Mucosa of stomach (tissue), 1 donor: Measurements from ENCODE around the gene SLC6A4.

Experiments used
- H3K27me3 ChIP-seq: one replicate; pipeline ENCODE4 v1.7.0; 2013; ENCODE audit warnings: mild to moderate bottlenecking, low read length; ENCODE audit not compliant: control insufficient read depth, insufficient read depth
- H3K36me3 ChIP-seq: one replicate; pipeline ENCODE4 v1.7.0; 2013; ENCODE audit warnings: low read length; ENCODE audit not compliant: control insufficient read depth, insufficient read depth
- H3K4me1 ChIP-seq: one replicate; pipeline ENCODE4 v1.7.0; 2013; ENCODE audit warnings: mild to moderate bottlenecking, low read length; ENCODE audit not compliant: control insufficient read depth, insufficient read depth
- H3K4me3 ChIP-seq: one replicate; pipeline ENCODE4 v1.7.0; 2013; ENCODE audit warnings: low read length
- H3K9ac ChIP-seq: one replicate; pipeline ENCODE4 v1.7.0; 2013; ENCODE audit warnings: mild to moderate bottlenecking, low read length, moderate library complexity
- H3K9me3 ChIP-seq: one replicate; pipeline ENCODE4 v1.7.0; 2013; ENCODE audit warnings: mild to moderate bottlenecking, low read length, moderate library complexity; ENCODE audit not compliant: control insufficient read depth
- donor health status: Pancreatic carcinoma.

Gene SLC6A4

DNA sequence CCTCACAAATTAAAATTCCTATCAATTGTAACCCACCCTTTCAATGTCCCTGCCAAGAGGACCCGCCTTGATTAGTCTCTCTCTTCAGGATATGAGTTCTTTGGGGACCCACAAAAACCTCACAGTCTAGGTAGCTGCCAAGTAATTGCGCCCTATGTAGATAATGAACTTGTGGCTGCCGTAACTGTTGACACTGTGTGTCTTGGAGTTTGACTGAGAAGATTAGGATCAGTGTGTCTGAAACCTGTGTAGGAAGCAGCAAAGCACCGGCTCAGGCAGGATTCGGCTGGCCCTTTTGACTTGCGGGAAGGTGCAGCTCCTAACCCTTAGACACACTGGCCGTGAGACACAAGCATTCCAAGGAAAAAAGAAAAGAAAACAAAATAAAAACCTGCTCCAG, 17.8 kb upstream of the SLC6A4 start:
- Histone ChIP-seq H3K36me3 (no peaks in the 10 kb centered on the region), H3K4me3 (no peak overlapping the region), H3K27me3 (no peaks in the 10 kb centered on the region)

DNA sequence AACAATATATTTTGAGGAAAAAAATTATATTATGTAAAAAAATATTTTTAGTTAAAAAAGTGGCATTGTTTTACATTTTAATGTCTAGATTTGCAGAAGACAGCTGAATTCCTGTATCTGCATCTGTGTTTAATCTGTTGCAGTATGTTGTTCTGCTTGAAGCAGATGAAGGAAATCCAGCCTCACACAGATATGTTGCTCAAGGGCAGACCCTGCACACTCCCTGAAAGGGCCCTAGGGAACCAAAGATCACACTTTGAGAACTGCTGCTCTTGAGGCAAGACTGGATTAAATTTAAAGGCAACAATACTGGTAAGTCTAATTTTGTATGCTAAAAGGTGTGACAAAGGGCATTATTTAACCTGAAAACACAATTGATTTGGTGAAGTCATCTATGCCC, 16.4 kb upstream of the SLC6A4 start:
- Histone ChIP-seq H3K4me3 (no peak overlapping the region), H3K9ac (no peak overlapping the region), H3K9me3 (no peaks in the 10 kb centered on the region), H3K27me3 (no peaks in the 10 kb centered on the region), H3K4me1 (no peaks in the 10 kb centered on the region), H3K36me3 (no peaks in the 10 kb centered on the region)

More for the DNA sequence above, 17.8 kb upstream of the SLC6A4 start:
- no peak overlapping the region for H3K9ac ChIP-seq
- H3K9me3 ChIP-seq = no peaks in the 10 kb centered on the region
- no peaks in the 10 kb centered on the region for H3K4me1 ChIP-seq

DNA sequence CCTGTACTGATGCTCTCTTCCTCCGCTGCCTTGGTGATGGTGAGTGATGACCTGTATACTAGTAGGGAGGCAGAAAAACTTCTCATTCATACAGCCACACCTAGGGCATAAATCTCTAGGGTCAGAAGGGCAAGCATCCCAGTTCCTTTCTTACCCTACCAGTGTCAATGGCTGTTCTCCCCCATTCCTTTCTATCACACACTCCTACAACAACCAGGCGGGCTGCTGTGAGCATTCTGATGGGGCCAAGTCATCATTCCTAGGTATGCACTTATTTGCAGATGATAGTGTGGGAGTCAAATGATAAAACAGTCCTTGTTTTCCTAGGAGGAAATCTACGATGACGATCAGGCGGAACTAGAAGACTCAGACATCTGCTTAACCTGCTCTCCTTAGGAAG, 14.0 kb upstream of the SLC6A4 start:
- Histone ChIP-seq H3K9ac (no peak overlapping the region), H3K27me3 (no peaks in the 10 kb centered on the region), H3K4me3 (no peak overlapping the region), H3K4me1 (no peaks in the 10 kb centered on the region), H3K9me3 (no peaks in the 10 kb centered on the region), H3K36me3 (no peaks in the 10 kb centered on the region)

DNA sequence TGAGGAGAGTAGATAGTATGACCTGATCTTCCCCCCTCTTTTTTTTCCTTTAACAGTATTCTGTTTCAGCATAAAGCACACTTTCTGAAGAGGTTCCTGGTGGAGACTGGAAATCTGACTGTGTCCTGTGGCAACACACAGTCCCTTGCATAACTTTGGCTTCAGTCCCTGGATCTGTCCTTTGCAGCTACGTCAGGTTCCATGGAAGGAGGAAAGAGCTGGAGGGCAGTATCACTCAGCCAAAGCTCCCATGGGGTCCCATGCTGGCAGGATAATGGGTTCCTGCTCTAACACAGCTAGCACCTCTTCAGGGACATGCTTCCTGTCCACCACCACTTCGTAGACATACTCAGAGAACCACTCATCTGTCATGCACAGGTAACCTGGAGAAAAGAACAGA, 13.3 kb upstream of the SLC6A4 start:
- H3K27me3 ChIP-seq = no peaks in the 10 kb centered on the region
- H3K9me3 ChIP-seq = no peaks in the 10 kb centered on the region
- no peak overlapping the region for H3K9ac ChIP-seq
- no peaks in the 10 kb centered on the region for H3K4me1 ChIP-seq
- no peak overlapping the region for H3K4me3 ChIP-seq
- no peaks in the 10 kb centered on the region for H3K36me3 ChIP-seq

DNA sequence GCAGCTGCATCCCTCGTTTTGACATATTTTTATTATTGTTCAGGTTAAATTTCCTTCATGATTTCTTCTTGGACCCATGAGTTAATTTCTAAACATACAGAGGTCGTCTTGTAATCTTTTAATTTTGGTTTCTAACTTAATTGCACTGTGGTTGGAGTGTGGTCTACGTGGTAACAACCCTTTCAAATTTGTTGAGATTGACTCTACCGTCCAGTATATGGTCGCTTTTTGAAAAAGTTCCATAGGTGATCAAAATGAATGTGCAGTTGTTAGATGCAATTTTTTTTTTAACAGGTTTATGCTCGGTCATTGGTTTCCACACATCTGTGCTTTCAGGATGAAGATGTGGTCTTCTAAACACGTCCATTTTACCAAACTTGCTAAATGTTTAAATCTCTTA, 11.0 kb upstream of the SLC6A4 start:
- Histone ChIP-seq H3K27me3 (no peaks in the 10 kb centered on the region), H3K4me1 (no peaks in the 10 kb centered on the region), H3K9ac (no peak overlapping the region), H3K4me3 (no peak overlapping the region), H3K36me3 (no peaks in the 10 kb centered on the region), H3K9me3 (no peaks in the 10 kb centered on the region)

DNA sequence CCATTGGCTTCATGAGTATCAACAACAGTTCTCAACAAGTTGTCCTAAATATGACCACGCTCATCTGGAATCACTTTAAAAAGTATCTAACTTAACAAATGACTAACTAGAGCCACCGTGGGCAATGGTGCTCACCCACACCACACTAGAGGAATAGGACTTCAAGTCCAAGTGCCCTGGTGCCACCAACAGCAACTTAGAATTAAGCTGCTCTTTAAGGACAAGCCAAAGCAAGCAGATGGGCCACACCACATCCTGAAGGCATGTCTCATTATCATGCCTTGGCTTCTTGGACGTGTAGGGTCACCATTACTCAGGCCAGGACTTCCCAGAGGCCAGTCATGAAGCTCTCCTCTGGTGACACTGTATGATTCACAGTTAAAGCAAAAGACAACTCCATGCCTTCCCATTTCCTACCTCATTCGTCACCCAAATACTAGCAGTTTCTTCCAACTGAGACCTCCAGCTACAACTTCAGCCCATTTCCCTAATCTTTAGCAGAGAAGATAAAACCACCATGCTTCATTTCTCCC, 9.4 kb upstream of the SLC6A4 start:
- Histone ChIP-seq H3K36me3 (no peaks in the 10 kb centered on the region), H3K27me3 (peaks cover 3% of the 10 kb centered on the region), H3K4me1 (no peaks in the 10 kb centered on the region), H3K4me3 (no peak overlapping the region), H3K9ac (no peak overlapping the region), H3K9me3 (no peaks in the 10 kb centered on the region)

DNA sequence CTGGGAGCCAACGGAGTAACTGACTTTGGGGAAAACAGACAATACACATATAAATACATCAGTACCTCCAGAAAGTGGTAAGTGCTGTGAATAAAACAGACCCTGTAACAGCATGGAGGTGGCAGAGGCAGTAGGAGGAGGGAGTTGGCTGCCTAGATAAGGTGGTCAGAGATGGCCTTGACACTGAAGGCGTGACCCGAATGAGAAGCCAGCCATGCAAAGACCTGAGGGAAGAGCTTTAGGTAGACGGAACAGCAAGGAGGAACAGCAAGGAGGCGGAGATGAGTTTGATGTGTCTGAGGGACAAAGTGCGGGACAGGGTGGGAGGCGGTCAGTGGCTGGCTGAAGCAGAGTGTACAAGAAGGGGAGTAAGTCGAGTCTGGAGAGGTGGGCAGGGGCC, 8.1 kb upstream of the SLC6A4 start:
- no peak overlapping the region for H3K4me3 ChIP-seq
- H3K36me3 ChIP-seq = no peaks in the 10 kb centered on the region
- H3K27me3 ChIP-seq = peaks cover 16% of the 10 kb centered on the region
- no peak overlapping the region for H3K9ac ChIP-seq
- no peaks in the 10 kb centered on the region for H3K9me3 ChIP-seq
- H3K4me1 ChIP-seq = no peaks in the 10 kb centered on the region

DNA sequence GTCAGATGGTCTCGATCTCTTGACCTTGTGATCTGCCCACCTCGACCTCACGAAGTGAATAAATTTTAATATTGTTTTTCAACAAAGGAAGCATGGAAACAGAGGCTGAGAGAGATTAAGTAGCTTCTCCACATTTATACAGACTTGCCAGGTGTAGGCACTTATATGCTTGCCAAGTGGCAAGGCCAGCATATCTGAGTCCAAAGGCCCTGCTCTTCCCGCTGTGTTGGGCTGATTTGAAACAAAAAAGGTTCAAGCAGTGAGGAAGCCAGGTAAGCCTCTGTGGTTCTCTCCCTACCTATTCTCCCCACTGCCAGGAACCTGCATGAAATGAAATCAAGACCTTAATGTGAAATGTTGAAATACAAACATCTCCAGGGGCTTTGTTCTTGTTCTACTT, 7.5 kb upstream of the SLC6A4 start:
- H3K27me3 ChIP-seq = peaks cover 22% of the 10 kb centered on the region
- H3K9ac ChIP-seq = no peak overlapping the region
- H3K36me3 ChIP-seq = no peaks in the 10 kb centered on the region
- H3K4me3 ChIP-seq = no peak overlapping the region
- H3K9me3 ChIP-seq = no peaks in the 10 kb centered on the region
- H3K4me1 ChIP-seq = peaks cover 5% of the 10 kb centered on the region

DNA sequence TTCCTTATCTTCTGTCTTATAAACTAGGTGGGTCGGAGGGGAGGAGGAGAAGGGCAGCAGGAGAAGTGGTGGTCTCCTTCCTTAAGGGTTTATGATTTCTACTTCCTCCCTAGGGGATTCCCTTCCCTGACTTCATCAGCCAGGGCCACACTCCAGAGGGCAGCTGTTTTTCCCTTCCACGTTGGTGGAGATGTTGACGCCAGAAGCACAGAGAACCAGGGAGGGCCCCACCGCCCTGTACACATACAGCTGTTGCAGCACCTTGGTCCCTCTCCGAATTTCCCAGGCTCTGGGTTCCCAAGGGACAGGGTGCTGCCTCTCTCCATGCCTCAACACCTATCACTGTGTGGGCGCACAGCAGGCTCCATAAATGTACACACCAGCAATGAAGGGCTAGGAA, 5.6 kb upstream of the SLC6A4 start:
- Histone ChIP-seq H3K4me1 (peaks cover 21% of the 10 kb centered on the region), H3K9ac (no peak overlapping the region), H3K36me3 (no peaks in the 10 kb centered on the region), H3K9me3 (no peaks in the 10 kb centered on the region), H3K4me3 (no peak overlapping the region), H3K27me3 (peaks cover 38% of the 10 kb centered on the region)

DNA sequence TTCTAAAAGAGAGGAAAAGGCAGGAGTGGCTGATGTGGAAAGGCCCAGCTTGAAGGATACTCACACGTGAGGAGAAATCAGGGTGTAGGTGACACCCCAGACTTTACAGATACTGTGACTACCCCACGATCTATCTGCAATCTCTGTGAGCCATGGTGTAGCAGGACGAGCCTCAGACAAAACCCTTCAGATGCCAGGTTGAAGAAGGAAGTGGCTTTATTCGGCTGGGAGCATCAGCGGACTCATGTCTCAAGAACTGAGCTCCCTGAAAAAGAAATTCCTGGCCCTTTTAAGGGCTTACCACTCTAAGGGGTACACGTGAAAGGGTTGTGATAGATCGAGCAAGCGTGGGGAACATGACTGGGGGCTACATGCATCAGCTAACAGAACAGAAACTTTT, 4.7 kb upstream of the SLC6A4 start:
- peaks cover 30% of the 10 kb centered on the region for H3K4me1 ChIP-seq
- no peak overlapping the region for H3K4me3 ChIP-seq
- no peak overlapping the region for H3K9ac ChIP-seq
- peaks cover 47% of the 10 kb centered on the region for H3K27me3 ChIP-seq
- H3K36me3 ChIP-seq = no peaks in the 10 kb centered on the region
- no peaks in the 10 kb centered on the region for H3K9me3 ChIP-seq

DNA sequence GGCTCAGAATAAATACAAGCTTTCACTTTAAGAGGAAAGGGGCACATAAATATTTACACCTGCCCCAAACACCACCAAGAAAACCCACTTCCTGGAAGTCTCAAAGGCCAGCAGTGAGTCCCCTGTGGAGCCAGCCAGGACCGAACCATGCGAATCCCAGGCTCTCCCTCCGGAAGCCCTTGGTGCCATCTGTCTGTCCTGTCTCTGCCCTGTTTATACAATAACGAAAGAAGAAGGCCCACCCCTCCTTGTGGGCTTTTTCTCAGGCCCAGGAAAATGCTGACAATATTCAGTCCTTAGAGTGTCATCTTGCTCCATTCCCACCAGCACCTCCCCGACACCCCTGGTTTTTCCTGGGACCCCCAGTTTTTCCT, 3.6 kb upstream of the SLC6A4 start:
- no peak overlapping the region for H3K4me3 ChIP-seq
- peaks cover 58% of the 10 kb centered on the region for H3K27me3 ChIP-seq

DNA sequence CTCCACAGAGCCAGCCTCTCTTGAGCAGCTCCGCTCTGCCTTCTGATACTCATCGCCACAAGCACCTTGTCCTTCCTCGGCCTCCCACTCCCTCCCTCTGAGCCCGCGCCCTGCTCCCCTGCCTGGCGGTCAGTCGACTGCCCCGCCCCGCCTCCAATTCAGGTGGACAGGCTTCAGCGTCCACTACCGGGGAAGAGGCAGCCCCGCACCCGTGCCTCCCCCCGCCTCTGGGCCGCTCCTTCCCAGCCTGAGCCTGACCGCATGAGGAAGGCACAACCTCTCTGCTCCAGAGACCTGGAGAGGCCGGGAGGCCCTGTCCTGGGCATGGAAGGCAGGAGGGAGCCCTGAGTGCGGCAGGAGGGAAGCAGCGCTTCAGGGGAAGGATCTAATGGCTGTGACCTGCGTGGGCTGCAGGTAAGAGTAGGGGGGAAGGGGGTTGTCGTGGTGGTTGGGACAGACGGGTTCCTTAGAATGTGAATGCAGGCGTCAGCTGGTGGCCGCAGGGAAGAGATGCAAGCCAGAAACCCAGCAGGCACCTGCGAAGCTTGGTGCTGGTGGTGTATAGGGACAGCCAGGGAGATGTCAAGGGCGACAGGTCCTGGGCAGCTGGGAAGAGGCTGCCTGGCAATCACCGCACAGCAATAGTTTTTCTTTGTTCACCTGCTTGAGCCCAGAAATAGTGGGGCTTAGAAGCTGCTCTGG, 3.0 kb upstream of the SLC6A4 start:
- Histone ChIP-seq H3K27me3 (peaks cover 62% of the 10 kb centered on the region), H3K4me1 (peaks cover 34% of the 10 kb centered on the region), H3K4me3 (no peak overlapping the region), H3K9ac (no peak overlapping the region), H3K36me3 (no peaks in the 10 kb centered on the region), H3K9me3 (no peaks in the 10 kb centered on the region)

More for the DNA sequence above, 3.6 kb upstream of the SLC6A4 start:
- peaks cover 34% of the 10 kb centered on the region for H3K4me1 ChIP-seq
- H3K9me3 ChIP-seq = no peaks in the 10 kb centered on the region
- no peaks in the 10 kb centered on the region for H3K36me3 ChIP-seq
- no peak overlapping the region for H3K9ac ChIP-seq

DNA sequence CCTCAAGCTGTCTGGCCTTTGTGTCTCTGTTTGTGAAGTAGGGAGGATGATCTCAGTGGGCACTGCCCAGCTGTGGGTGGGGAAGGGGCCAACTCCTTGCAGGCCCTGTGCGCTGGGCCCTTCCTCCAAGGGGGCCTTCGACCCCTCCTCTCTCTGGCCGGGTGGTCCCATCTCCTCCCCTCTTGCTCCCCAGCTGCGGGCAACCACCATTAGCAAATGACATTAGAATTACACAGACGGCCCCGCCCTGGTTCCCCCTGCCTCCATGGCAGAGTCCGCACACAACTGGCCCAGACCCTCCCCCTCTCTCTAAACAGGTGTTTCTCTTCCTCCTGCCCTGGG, 2.5 kb upstream of the SLC6A4 start:
- H3K9ac ChIP-seq = no peak overlapping the region
- H3K4me3 ChIP-seq = no peak overlapping the region
- no peaks in the 10 kb centered on the region for H3K9me3 ChIP-seq
- peaks cover 34% of the 10 kb centered on the region for H3K4me1 ChIP-seq
- H3K36me3 ChIP-seq = no peaks in the 10 kb centered on the region
- H3K27me3 ChIP-seq = peaks cover 67% of the 10 kb centered on the region
